Smooth muscle cell of trachea (primary cell): ENCODE data around the gene KCNC4. TPM values are rescaled to one million over a fixed set of nuclear protein-coding genes. Genes with fewer than 3 reads are reported as not detected.

Source experiments
- total RNA-seq: library from RNA; depleted of rRNA; stranded (reverse); fragments of >200 nt; gene quantifications from 2 replicates; pipeline ENCODE4 v1.2.1, GENCODE V29; 2014

Gene KCNC4
- total RNA-seq, result 2.6 and 8.6 TPM in 2 replicates

DNA sequence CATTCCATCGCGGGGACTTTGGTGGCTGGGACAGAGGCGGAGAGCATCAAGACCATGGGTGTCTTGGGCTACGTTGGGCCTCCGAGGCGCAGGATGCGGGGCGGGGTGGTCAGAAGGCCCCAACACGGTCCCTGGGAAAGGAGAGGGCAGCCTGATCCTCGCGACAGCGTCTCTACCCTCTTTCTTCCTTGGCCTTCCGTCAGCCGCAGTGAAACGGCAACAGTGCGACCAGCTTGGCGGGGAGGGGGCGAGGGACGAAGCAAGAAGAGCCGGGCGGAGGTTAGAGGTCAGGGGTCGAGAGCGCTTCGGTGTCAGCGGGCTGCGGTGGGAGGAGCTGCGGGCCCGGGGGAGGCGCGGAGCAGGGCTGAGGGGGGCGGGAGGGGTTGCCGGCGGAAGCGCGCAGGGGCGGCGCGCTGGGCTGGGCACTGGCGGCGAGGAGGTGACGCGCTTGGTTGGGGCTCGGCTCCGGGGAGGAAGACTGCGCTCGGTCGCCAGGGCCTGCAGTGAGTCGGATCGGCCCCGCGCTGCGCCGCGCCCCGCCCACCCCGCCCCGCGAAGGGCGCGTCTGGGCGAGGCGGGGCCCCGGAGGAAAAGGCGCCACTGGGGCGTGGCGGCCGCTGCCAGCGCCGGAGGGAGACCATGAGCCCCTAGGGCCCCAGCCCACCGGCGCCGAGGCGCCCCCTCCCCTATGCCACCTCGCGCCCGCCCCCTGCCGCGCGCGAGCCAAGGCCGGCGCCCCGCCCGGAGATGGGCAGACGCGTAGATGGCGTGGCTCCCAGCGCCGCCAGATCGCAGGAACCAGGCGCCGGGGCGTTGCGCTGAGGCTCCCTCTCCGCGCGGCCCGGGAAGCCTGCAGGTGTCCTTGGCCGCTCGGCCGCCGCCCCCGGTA is at the start of gene KCNC4:
Gene KCNC4, plus strand, starts transcription at position 600 of the 889 bp plus-strand sequence. CDS start 1,186 bp downstream, outside the sequence.

Other genes starting within 250 kb of the KCNC4 start
- gene AHCYL1, start 225.5 kb upstream of the KCNC4 start, total RNA-seq, result 49.6 and 88.3 TPM in 2 replicates
- 43.8 and 58.4 TPM in 2 replicates for gene STRIP1, start 175.7 kb upstream of the KCNC4 start, total RNA-seq
- gene ALX3, start 139.6 kb upstream of the KCNC4 start, total RNA-seq, result not detected in 2 replicates
- gene UBL4B, start 97.9 kb upstream of the KCNC4 start, total RNA-seq, result under 0.01 TPM in 1 of 2 replicates, not detected in the other
- gene SLC6A17, start 59.8 kb upstream of the KCNC4 start, total RNA-seq, result 0.29 and 0.33 TPM in 2 replicates
- gene RBM15, start 129.1 kb downstream of the KCNC4 start, total RNA-seq, result 28.8 and 34.2 TPM in 2 replicates
- 44.7 and 53.7 TPM in 2 replicates for gene SLC16A4, start 180.7 kb downstream of the KCNC4 start, total RNA-seq
- 45.5 and 75.8 TPM in 2 replicates for gene LAMTOR5, start 197.4 kb downstream of the KCNC4 start, total RNA-seq
- not detected in 2 replicates for gene PROK1, start 240.8 kb downstream of the KCNC4 start, total RNA-seq